GM19099 (cell line): ENCODE data around the gene ZSCAN10.
A peak's percentile ranks its signal among the peaks of the same experiment; 100 is the strongest.

Experiments used
- POLR2A ChIP-seq: IDR thresholded peaks from 3 replicates; pipeline ENCODE4 v1.6.1; 2011; ENCODE audit warnings: low read depth; ENCODE audit not compliant: insufficient read length; ENCODE audit errors: extremely low read depth

ZSCAN10 gene

DNA sequence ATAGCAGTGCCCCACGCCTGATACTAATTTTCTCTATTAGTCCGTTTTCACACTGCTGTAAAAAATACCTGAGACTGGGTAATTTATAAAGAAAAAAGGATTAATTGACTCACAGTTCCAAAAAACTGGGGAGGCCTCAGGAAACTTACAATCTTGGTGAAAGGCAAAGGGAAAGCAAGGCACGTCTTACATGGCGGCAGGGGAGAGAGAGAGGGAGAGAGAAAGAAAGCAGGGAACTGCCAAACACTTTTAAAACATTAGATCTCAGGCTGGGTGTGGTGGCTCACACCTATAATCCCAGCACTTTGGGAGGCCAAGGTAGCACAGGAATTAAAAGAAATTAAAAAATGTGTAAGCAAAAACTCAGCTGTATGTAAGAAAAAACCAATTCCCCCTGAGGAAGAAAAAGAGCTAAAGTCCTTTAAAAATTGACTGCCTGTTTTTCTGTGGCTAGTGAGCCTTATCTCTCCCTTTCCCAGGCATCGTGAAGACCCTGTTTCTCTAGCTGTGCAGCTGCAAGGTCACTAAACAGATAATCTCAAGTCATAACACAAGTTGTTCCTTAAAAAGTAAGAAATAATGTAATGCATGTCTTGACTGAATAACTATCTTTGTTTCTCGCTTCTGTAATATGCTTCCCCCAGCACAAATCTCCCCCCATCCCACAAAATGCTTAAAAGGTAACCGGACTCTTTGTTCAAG, 14.0 kb downstream of the ZSCAN10 start:
- TF ChIP-seq POLR2A = no peak

DNA sequence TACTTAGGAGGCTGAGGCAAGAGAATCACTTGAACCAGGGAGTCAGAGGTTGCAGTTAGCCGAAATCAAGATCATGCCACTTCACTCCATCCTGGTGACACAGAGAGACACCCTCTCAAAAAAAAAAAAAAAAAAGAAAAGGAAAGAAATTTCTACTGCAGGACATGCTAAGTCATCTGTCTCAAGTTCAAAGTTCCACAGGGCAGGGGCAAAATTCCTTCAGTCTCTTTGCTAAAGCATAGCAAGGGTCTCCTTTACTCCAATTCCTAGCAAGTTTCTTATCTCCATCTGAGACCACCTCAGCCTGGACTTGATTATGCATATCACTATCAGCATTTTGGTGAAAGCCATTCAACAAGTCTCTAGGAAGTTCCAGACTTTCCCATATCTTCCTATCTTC, 14.6 kb downstream of the ZSCAN10 start:
- TF ChIP-seq POLR2A = no peak

DNA sequence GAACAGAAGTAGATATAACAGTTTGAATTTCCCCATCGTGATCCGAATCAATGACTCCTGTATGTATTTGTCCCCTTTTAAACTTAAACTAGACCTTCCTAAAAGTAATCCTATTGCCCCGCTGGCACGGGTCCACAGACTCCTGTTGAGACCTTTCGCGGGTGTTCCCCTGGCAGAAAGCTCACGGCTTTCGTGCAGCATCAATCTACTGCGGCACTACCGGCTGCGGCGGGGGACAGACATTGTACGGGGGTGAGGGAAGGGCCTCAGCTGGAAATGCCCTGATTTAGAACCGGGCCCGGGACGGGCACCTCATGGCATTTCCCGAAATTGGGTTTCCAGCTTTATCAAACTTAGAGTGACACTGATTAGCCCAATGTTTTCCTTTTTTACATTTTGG, 19.1 kb downstream of the ZSCAN10 start:
- TF ChIP-seq POLR2A = no peak

DNA sequence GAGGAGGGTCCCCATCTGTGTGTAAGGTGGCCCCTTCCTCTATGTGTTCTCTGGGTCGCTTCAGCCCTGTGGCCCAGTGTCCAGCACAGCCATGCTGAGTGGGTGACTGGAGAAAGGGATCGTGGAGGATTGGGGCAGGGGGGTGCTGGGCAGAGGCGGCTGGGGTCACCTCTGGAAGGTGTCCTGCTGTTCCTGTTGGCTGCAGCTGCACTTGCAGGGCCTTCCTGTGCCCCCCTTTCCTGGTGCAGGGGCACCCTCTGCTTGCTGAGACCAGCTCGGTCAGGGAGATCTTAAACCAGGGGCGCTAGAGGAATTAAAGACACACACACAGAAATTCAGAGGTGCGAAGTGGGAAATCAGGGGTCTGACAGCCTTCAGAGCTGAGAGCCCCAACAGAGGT, 22.5 kb downstream of the ZSCAN10 start:
- TF ChIP-seq POLR2A = no peak

DNA sequence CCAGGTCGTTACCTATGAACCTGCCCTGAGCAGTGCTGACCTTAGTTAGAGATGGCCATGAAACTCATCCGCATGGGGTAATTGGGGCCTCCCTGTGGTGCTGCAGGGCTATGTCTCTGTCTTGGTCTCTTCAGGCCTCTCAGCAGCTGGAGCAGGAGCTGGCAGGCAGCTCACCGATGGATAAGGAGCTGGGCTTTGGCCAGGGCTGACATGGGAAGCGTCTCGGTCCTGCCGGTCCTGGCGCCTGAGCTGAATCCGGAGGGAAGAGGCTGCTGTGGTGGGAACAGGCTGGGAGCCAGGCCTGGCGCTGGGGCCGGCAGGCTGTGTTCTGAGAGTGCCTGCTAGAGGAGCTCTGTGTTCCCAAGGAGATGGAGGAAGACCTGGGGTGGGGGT, 23.6 kb downstream of the ZSCAN10 start:
- TF ChIP-seq POLR2A = no peak

DNA sequence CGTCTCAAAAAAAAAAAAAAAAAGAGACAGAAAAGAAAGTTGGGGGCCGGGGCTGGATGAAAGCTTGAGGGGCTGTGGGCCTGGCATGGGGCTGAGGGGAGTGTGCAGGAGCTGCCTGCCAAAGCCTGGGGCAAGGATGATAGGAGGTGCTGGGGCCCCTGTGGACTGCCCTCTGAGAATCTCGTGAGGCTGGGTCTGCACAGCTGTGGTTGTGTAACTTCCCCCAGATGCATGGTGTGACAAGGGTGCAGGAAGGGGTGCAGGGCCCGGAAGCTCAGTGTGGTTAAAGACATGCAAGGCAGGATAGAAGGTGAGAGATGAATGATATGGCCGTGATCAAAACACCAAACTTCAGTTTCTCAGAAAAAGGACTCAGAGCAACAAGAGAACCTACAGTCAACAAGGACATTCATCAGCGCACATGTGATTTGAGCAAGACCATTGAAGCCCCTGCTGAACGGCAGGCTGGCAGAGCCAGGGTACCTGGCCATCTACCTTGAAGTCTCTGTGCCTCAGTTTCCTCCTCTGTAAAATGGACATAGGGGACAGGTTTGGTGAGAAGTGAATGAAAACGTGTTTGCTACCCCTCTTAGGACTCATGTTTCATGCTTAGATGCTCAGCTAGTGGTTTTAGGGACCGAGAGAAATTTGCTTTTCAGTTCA, 24.1 kb downstream of the ZSCAN10 start:
- peak; percentile 35 for TF ChIP-seq POLR2A

DNA sequence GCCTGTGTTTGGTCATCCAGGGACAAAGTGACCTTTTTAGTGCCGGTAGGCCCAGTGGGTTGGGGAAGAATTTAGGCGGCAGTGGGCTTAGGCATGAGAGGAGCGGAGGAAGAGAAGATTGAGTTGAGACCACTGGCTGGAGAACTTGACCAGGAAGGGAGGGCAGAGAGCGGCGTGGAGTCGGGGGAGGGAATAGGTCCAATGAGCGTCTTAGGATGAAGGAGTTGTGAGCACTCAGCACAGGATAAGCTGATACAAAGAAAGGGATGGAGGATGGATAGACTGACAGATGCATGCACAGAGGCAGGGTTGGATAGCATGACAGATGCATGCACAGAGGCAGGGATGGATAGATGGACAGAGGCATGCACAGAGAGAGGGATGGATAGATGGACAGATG, 25.6 kb downstream of the ZSCAN10 start:
- TF ChIP-seq POLR2A = no peak

DNA sequence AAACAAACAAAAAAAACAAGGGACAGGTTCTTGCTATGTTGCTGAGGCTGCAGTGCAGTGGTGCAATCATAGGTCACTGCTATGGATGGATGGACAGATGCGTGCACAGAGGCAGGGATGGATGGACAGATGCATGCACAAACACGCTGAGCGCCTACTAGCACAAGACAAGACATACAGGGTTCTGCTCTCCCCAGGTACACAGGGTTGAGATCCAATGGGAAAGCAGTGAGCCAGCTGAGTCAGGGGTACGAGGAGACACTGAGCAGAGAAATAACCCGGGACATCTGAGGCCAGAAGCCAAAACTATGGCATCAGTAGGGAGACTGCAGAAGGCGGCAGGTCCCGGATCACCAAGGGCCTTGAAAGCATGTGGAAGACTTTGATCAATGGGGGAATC, 27.4 kb downstream of the ZSCAN10 start:
- TF ChIP-seq POLR2A = no peak

DNA sequence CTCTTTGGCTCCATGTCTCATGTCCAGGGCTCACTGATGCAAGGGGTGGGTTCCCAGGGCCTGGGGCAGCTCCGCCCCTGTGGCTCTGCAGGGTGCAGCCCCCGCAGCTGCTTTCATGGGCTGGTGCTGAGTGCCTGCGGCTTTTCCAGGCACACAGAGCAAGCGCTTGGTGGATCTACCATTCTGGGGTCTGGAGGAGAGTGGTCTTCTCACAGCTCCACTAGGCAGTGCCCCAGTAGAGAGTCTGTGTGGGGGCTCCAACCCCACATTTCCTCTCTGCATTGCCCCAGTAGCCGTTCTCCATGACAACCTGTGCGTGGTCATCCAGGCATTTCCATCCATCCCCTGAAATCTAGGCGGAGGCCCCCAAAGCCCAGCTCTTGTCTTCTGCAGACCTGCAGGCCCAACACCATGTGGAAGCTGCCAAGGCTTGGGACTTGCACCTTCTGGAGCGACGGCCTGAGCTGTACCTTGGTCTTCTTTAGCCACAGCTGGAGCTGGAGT, 28.4 kb downstream of the ZSCAN10 start:
- no peak for TF ChIP-seq POLR2A

DNA sequence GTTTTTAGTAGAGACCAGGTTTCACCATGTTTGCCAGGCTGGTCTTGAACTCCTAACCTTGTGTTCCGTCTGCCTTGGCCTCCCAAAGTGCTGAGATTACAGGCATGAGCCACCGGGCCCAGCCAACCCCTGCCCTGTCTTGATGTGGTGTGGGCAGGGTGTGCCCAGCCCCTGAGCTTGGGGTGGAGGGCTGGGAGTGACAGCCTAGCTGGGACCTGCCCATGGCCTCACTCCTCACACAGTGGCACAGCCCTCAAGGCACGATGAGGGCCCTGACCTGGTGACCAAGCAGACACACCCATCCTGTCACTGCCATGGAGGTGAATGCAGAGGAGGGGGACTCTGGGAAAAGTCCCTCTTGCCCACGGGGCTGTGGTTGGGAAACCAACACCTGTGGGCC, 30.6 kb downstream of the ZSCAN10 start:
- no peak for TF ChIP-seq POLR2A

DNA sequence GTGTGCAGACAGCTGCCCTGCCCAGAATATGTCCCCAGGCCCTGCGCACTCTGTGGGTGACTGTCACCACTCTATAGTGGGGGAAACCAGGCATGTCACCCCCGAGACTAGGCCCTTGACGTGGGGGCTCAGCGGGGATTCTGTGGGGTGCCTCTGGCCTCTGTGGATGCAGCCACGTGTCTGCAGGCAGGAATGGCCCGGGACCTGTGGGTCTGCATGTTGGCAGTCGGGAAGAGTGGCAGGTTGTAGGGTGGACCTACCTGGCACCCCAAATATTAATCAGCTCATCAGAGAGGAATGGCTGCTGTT, 32.7 kb downstream of the ZSCAN10 start:
- TF ChIP-seq POLR2A = no peak

DNA sequence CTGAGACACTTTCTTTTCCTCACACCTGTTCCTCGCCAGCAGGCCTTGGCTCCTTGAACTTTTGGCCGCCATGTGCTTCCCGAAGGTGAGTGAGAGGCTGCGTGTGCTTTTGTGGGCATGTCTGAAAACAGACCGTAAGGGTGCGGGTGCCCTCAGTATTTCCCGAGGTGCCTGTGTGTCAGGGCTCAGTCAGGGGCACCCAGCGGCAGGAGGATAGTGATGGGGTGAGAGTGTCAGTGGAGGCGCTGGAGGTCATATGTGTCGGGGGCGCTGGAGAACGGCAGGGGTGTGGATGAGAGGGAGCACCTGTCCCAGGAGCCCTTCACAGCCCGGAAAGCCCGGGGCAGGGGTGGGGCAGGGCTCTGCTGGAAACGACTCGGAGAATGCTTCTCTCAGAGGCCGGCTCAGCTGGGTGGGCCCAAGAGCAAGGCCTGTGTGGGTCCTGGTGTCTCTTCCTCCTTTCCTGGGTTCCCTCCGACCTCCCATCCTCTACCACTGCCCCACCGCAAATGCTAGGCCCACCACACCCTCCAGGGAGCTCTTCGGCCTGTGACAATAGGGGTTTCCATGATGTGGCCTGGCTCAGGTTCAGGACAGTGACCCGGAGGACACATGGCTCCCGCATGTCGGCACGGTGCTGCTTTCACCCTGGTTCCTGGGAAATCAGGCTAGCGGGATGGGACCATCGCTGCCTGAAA, 33.2 kb downstream of the ZSCAN10 start:
- no peak for TF ChIP-seq POLR2A

DNA sequence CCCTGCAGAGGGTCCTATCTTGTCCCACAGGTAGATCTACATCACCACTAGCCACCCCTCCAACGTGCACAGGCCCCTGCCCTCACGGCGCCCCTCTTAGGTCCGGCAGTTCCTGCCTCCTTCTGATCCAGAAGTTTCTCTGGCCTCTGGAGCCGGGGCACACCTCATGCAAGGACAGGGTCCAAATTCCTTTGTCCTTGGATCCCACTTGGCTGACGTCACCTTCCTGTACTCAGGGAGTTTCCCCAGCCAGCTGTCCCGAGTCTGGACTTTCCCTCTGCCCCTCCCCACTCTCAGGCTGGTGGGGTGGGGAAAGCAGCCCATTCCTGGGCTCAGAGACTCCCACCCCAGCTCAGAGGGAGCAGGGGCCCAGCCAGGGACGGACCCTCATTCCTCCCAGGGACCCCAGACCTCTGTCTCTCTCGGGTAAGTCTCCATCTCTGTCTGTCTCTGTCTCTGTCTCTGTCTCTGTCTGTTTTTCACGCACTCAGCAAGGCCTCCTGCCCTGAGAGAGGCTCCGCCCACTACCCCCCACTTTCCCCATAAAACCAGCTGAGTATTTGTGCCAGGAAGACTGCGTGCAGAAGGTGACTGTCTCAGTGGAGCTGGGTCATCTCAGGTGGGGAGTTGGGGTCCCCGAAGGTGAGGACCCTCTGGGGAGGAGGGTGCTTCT, 33.9 kb downstream of the ZSCAN10 start, which contains the start of gene IL32:
Gene IL32 (plus strand): TSS at position 572 of the 673 bp plus-strand sequence. CDS start 172 bp downstream, outside the sequence.
- TF ChIP-seq POLR2A = peak; percentile 48

DNA sequence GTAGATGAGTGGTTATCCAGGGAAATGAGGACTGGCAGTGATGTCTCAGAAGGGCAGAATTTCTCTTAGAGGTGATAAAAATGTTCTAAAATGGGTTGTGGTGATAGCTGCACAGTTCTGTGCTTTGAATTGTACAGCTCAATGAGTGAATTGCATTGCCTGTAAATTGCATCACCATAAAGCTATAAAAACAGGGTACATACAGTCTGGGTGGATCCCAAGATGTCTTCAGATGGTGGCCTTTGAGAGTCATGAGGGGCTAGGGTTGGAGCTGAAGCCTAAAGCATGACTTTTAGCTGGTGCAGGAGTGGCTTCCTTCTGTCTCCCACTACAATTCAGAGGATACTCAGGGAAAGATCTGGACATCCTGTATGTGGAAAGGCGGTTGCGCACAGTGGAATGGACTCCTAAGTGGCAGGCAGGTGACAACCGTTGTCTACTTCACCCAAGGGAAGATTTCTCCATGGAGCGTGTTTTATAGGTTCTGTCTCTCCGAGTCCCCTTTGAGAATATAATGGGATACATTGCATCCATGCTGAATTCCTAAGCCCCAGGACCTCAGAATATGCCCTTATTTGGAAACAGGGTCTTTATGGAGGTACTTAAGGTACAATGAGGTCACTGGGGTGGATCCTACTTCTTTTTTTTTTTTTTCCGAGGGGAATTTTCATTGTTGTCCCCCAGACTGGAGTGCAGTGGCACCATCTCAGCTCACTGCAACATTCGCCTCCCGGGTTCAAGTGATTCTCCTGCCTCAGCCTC, 35.3 kb downstream of the ZSCAN10 start:
- no peak for TF ChIP-seq POLR2A

DNA sequence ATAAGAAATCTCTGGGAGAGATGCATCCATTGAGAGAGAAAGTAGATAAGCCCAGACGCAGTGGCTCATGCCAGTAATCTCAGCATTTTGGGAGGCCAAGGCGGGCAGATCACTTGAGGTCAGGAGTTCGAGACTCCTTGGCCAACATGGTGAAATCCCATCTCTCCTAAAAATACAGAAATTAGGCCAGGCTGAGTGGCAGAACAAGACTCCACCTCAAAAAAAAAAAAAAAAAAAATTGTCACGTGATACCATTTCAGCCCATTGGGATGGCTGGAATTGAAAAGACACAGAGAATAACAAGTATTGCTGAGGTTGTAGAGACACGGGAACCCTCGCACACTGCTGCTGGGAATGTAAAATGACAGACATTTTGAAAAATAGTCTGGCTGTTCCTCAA, 36.5 kb downstream of the ZSCAN10 start:
- TF ChIP-seq POLR2A = no peak
